UCSD-AML1 (cell line): ENCODE measurements around the gene AOPEP.

Experiments
- DNase-seq: peaks from one replicate; lab custom pipeline; 2025; ENCODE audit not compliant: unreplicated experiment; lab: John Stamatoyannopoulos, UW

Gene AOPEP

DNA sequence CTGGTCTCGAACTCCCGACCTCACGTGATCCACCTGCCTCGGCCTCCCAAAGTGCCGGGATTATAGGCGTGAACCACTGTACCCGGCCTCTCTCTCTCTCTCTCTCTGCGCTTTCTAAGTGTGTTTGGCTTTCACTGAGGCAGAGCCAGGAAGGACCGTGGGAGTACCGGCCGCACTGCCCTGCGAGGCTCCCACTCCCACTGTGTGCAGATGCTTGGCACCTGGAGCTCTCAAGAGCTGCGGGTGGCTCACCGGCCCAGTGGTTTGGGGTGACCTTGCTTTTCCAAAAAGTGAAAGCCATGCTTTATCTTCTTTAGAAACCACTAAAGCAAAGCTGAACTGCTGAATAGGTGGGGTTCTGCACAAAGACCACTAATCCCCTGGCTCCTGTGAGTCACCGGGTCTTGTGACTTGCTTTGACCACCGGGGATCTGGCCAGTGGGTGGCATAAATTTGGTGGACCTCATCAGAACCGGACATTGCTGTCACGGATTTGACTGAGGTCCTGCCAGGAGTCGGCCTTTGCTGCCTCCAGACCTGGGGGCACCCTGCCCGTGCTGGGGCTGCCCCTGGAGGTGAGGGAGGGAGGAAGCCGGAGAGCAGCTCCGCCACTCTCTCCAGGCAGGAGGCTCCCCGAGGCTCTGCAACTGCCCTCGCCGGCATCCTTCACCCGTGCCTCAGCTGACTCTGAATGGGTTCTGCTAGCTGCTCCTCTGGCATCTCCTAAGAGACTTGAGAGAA, 362.1 kb downstream of the AOPEP start:
- no peak for DNase-seq

DNA sequence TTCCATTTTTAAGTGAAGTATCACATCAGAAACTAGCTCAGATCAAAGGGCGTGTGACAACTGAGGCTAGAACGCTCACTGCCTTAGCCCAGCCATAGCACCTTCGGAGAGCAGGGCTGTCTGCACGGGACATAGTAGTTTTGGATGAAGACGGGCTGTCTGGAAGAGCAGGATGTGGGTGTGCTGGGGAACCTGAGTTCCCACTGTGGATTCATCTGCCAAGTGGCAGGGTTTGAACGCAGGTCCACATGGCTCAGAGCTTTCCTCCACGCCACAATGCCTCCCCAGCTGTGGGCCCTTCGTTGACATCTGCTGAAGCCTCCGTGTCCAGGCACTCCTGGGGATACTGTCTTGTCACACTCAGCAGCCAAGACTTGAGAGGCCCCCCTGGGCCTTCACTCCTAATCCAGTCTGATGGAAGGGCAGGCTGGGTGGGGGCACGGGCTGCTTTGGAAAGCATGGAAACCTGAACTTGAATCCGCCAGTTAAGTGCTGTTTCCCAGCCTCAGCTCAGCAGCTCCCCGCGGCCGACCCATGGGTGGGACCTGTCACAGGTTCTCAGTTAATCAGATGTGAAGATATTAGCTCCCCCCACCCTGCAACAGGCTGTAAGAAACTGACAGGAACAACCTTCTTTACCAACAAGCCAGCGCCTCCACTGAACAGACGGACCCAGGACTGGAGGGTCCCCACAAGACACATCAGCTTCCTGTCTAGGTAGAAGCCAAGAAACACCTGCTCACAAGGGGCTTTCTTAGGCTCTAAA, 362.9 kb downstream of the AOPEP start:
- DNase-seq, result no peak

DNA sequence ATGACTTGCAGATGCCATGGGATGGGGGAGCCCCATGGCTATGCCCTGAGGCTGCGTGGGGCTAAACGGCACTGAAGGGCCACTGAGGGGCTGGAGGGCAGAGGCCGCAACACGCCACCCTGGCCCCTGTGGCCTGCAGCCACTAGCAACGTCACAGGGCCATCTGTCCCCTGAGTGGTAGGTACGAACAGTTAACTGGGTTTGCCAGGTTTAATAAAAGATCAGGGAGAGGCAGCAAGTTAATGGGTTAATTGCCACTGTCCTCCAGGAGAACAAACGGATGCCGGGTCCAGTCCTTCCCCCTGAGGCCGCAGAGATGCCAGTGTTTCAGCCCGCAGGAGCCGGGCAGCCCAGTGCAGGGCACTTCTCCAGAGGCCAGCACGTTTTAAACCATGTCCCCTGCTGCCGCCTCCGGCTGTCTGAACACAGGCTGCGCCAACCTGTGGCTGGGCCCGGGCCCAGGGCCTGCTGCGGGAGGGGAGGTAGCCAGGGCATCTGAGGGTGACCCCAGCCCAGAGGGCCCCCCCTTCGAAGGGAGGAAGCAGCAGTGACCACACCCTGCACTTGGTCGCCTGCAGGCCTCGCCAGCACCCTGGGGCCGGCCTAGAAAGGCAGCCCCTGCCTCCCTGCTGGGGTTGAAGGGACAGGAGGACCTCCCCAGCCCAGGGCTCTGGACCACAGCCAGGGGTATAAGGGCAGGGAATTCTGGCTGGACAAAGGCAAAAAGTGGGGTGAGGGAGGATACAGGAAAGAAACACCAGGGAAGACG, 363.7 kb downstream of the AOPEP start:
- DNase-seq, result no peak

DNA sequence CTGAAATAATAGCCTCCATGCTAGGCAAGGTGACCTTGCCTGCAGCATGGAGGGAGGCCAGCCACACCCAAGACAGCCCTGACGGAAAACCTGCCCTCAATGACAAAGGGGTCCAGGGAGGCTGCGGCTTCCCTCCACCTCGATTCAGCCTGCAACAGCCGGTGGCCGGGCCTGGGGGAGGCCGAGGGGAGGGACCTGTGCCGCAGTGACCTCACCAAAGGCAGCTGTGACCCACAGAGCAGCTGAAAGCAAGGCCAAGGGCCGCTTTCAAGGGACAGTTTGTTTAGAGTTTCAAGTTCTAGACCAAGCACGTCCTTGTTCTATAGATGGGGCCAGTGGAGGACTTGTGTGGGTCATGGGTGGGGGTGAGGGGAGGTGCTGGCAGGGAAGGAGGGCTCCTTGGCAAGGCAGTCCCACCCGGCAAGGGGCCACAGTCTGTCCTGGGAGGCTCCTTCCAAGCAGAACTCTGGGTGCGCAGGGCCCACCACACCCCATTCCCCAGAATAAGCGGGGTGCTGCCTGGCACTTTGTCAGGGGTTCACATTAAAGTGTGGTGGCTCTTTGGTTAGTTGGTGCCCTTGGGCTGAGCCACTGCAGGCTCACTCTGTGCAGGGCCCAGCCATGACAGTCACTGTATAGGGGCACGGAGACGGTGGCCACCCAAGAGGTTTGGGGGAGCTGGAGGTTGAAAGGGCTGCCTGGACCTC, 364.5 kb downstream of the AOPEP start:
- DNase-seq, result no peak

DNA sequence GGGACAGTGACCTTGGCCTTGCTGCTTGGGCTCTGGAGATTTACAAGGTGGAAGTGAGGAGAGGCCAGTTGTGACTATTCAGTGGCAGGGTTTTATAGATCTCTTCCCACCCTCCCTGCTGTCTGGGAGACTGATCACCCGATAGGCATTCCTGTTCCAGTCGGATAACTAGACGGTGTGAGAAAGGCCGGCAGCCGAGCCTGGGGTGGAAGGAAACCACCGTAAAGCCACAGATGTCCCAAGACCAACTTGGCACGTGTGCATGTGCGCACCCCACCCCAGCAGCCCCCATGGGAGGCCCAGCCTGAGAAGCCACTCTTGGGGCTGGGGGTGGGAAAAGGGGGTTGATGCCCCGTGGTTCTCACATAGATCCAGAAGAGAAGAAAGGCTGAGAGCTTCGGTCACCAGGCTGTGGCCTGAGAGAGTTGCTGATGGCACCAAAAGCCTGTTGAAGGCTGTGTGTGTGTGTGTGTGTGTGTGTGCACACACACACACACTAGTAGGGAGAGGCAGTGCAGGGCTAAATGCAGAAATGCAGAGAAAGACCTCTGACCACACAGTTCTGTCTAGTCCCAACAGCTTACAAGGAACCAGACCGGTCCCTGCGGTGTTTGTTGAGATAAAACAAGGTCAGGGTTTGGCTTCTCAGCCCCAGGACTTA, 365.2 kb downstream of the AOPEP start:
- no peak for DNase-seq

DNA sequence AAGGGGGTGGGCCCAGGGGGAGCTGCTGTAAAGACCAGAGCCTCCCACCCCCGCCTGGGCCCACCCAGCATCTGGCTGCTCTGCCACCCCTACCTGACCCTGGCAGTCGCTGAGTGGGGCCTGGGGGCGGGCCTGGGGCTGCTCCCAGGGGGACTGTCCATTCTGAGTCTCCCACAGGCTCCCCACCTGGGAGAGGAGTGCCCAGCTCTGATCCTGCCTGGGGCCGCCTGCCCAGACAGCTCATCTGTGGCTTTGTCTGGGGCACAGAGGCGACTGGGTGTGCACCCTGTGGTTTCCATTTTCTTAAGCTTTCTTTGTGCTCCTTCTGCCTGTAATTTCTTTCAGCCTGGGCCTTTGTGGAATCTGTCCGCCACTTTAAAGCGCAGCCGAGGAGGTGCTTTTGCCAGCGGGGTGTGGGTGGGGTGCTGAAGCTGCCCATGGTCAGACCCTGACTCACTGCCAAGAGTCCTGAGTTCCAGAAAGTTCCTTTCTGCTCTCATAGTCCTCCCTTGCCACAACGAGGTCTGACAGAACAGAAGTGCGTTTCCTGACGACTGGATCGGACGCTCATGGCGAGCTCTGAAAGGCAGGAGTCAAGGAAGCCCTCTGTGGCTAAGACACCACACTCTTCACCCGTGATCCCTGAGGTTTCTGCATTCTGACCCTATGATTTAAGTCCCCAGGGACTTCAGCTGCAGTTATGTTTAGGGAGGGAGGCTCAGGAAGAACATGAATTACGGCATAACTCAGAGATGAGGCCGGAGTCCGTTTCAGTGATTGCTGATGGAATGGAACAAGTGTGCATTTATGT, 366.0 kb downstream of the AOPEP start:
- no peak for DNase-seq

DNA sequence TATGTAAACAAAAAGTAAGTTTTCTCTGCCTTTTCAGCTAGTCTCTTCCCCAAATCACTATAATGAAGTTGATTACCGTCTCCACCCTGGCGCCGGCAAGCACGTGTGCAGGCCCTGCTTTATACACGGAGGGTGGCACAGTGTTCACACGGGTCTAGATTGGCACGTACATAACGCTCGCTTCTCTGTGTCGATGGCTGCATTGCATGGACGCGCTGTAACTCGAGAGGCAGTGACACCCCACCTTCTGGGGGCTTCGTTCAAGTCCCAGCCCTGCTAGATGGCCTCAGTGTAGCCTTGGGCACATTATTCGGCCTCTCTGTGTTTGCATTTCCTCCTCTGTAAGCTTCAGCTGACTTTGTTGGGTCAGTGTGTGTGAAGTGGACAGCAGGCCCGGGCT, 367.1 kb downstream of the AOPEP start:
- no peak for DNase-seq

DNA sequence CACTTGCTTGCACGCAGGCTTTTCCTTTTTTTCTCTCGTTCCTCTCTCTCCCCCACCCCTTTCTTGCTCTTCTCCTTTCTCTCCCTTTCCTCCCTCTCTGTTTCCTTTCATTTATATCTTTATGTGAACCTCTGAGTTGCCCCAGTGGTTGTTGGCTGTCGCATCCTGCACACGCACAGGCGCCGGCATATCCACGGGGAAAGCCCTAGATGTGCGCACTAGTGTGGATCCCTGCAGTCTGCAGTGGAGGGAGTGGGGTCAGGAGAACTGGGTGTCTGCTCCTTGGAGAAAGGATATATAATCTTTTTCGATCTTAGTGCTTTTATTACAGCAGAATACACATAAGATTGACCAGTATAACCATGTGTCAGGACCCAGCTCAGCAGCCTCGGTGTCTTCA, 367.5 kb downstream of the AOPEP start:
- DNase-seq, result no peak

DNA sequence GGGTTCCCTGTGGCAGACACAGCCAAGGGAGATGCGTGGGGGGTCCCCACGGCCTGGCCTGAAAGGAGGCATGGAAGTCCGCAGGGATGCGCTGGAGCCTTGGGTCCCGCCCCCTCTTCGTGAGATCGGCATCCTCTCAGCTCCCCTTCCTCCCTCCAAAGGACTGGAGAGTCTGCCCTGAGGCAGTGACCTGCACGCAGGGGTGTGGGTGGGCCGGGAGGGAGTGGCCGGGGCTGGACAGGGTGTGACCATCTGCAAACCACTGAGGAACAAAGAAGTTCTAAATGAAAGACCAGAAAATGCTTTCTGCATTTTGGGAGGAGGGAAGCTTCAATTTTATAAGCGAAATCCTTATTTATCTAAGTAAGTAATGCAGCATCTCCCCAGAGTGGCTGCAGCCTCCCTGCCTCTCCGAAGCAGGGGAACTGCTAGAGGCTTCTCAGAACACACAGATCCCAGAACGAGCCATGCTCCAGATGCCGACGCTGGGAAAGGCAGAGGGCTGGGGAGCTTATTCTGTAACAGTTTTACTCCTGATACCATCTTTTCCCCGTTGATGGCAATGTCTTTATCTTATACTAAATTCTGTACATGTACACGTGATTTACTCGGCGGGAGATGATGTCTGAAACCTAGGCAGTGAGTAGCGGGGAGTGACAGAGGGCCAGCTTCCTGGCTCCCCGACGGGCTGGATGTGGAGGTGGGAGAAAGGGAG, 369.3 kb downstream of the AOPEP start:
- DNase-seq, result no peak

DNA sequence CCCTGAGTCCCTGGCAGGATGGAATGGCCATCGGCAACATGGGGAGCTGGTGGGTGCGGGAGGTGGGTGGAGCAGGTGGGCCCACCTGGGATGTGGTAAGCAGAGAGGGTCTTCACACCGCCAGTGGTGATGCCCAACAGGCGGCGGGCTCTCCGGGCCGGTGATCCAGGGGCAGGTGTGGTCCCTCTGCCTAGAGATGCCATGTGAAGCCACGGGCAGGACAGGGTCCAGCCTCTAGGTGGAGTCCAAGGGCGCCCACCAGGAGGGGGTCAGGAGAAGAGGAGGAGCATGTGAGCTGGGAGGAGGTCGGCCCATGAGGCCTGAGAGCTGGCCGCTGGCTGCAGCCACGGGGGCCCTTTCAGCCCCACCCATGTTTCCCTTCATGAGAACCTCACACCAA, 369.9 kb downstream of the AOPEP start:
- no peak for DNase-seq

DNA sequence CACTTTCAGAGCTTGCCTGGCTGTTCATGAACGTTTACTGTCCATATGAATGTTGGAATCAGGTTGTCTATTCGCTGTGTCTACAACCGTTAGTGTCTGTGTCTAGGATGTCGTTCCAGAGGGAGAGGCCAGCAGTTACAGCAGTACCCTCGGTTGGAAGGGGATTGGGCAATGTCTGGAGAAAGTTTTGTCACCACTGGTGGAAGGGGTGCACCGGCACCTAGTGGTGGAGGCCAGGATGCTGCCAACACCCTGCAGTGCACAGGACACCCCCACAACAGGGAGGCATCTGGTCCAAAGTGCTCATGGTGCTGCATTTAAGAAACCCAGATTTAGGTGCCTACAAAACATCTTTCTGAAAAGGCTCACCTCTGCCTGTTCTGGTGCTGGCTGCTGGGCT, 370.3 kb downstream of the AOPEP start:
- no peak for DNase-seq

DNA sequence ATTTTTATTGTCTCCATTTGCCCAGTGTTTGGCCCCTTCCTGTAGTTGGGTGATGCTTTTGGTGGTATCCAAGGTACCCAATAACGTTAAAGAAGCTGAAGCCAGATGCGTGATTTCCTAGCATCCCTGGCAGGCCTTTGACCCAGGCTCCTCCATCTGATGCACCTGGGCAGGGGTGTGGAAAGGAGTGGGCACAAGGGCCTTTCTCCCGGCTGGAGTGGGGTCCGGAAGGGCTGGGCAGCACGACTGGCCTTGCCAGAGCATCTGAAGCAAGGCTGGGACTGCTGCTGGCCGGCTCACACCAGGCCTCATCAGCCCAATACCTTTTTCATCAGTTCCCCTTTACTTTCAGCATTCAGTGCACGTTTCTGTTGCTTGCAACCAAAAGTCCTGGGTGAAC, 370.8 kb downstream of the AOPEP start:
- DNase-seq, result no peak

DNA sequence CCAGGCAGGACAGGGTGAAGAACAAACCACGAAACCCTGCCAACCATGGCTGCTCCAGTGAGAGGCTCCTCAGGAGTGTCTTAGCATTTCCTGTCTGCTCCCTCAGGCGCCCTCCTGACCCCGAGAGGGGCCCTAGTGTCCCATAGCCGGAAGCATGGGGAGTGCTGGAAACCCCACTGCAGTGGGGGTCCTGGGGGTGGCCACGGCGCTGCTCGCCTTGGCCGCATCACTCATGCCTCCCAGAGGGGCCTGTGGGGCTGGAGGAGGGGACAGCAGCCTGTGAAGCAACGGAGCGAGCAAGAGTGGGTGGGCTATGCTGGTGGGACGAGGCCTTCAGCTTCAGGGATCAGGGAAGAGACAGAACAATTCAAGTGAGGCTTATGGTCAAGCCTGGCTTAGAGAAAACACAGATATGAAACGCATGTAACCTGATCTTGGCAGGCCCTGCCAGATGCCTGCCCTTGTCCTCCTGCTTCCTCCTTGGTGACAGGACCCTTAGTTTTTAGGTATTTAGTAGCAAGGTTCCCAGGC, 372.0 kb downstream of the AOPEP start:
- no peak for DNase-seq

DNA sequence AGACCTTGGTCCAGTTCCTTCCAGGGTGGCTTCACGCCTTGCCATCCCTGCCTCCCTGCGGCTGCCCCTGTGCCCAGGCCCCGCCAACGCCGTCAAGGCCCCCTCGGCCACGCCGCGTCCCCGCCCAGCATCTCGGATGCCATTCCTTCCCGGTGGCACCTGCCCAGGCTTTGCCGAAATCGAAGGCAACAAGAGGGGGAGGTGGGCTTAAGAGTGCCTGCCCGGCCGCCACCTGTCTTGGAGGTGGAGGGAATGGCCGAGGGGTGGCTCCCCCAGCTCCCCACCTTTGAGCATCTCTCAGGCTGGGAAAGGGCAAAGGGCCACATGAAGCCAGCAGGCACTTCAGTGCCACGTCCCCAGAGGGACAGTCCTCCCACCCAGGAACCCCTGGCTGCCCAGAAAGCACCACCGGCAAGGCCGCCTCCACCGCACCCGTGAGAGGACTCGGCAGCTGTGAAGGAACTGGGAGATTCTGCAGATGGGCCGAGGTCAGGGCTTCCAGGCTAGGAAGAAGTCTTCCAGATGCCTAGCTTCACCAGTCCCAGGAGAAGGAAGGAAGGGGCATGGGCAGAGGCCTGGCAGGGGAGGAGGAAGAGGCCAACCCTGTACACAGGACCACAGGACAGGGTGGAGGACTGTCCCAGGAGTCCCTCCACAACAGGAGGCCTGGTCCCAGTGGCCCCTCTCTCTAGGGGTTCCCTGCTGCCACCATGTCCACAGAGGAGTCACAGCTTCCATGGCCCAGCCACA, 373.0 kb downstream of the AOPEP start:
- no peak for DNase-seq

DNA sequence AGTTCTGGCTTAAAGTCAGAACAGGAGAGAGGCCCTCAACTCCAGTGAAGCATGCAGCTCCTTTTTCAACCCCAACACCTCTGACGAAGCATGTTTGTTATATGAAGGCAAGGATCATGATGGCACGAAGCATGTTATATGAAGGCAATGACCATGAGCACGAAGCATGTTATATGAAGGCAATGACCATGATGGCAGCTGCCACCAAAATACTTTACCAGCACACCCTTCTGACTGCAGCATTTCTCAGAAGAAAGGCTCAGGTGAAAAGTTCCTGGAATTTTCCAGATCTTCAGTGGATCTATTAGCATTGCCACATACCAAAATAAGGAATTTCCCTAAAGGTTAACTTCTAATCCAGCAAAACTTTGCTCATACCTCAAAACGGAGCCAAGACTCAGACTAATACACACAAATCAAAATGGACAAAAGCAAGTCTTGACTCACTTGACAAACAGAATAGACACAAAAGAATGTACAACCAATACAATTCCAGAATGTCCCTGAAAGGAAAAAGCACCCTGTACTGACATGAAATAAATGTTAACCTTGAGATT, 373.6 kb downstream of the AOPEP start:
- DNase-seq, result no peak

DNA sequence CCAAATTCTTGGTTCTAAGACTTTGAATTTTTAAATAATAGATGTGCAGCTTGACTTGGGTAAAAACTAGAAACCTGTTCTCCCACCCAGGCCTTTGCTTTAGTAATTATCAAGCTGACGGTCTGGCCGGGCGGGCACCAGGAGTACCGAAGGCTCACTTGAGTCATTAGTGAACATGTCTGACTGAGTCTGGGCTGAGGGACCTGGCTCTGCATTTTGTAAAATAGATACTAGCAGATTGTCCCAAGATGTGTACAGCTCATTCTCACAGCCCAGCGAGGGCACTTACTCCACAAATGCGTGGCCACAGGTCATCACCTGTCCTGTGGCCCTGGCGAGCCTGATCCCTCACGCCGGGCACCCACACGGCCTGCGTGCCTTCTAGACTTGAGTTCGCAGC, 374.8 kb downstream of the AOPEP start:
- no peak for DNase-seq

DNA sequence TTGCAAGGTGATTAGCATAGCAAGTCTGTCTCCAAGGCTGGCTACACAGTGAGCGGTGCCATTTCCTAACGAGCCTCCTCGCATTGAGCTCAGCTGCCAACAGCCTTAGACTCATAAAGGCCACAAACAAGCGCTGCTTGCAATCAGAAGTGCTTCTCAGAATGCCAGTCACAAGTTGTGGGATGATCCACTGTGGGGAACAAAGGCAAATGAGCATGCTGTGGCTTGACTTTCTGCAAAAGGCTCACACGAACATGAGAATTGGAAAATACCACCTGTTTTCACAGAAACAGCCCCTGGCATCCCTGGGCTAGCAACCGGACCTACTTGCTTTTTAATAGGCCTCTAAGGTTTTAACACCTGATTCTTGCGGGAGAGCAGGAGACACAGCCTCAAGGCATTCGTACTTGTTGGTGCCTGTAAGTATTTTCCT, 375.5 kb downstream of the AOPEP start:
- no peak for DNase-seq

DNA sequence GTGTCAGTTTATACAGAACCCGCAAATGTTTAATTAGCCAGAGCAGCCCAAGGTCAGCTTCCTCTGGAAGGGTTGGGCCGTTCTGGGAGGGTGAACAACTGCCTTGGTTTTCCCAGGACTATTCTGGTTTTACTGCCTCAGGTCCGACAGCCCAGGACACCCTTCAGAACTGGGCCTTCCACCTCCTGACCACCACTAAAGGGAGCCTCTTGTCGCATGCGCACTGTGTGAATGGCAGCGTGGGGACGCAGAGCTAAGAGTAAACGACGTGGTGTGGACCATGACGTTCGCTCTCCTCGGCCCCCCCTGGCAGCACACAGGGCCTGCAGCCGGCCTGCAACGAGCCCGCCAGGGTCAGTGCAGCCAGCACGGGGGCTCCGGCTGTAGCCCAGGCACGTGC, 376.1 kb downstream of the AOPEP start:
- no peak for DNase-seq
